Tibial nerve (tissue), 4 donors: ENCODE measurements around the gene URGCP. TPM values are rescaled to one million over a fixed set of nuclear protein-coding genes. Genes with fewer than 3 reads are reported as not detected.

Experiments used
- DNase-seq, 2 donors: peaks; one replicate each; pipeline ENCODE4 v3.0.0-alpha.2; 2019; ENCODE audit warnings: low spot score in 2 of 2
- H3K27ac ChIP-seq, 4 donors: fragments of 200-600 bp; sonication (generic) in 3 of 4; one replicate each; pipeline ENCODE4 v1.5.1; 2017 to 2019; ENCODE audit warnings: mild to moderate bottlenecking in 1 of 4
- H3K27me3 ChIP-seq, 2 donors: fragments of 200-600 bp; sonication (generic) in 1 of 2; one replicate each; pipeline versions ENCODE4 v1.5.1 to v1.6.0; 2017 to 2019
- H3K36me3 ChIP-seq, 3 donors: fragments of 200-600 bp; sonication (generic); one replicate each; pipeline ENCODE4 v1.5.1; 2018 to 2019
- H3K4me1 ChIP-seq, 4 donors: fragments of 200-600 bp; sonication (generic) in 3 of 4; one replicate each; pipeline ENCODE4 v1.5.1; 2017 to 2019
- H3K4me3 ChIP-seq, 4 donors: fragments of 200-600 bp; sonication (generic) in 3 of 4; one replicate each; pipeline ENCODE4 v1.5.1; 2017 to 2019; ENCODE audit warnings: mild to moderate bottlenecking in 1 of 4, moderate library complexity in 1 of 4
- H3K9me3 ChIP-seq, 4 donors: fragments of 200-600 bp; sonication (generic) in 3 of 4; one replicate each; pipeline ENCODE4 v1.5.1; 2017 to 2019
- CTCF ChIP-seq, 5 experiments: fragments of 200-600 bp in 3 of 5; fragments of 450-650 bp in 2 of 5; sonication (generic) in 3 of 5; IDR thresholded peaks; one replicate each; pipeline ENCODE4 v1.5.1; 2016 to 2019; ENCODE audit warnings: antibody characterized with exemption in 5 of 5, mild to moderate bottlenecking in 3 of 5, moderate library complexity in 2 of 5
- EP300 ChIP-seq, 2 donors: sonication (generic); formaldehyde crosslinking; IDR thresholded peaks; one replicate each; pipeline ENCODE4 v1.6.1; 2017; ENCODE audit warnings: antibody characterized with exemption in 2 of 2, mild to moderate bottlenecking in 1 of 2
- POLR2A ChIP-seq, 2 donors: fragments of 450-650 bp; IDR thresholded peaks; one replicate each; pipeline ENCODE4 v1.6.1; 2017; ENCODE audit warnings: antibody characterized with exemption in 2 of 2, mild to moderate bottlenecking in 2 of 2, moderate library complexity in 2 of 2
- WGBS, 2 donors: methylation state at CpG; one replicate each; pipeline ENCODE4 v1.1.5; 2018; 5-methylcytosine and 5-hydroxymethylcytosine counted together
- total RNA-seq, 4 donors: library from RNA; depleted of rRNA; stranded (reverse); fragments of >200 nt; gene quantifications; one replicate each; pipeline ENCODE4 v1.1.0, GENCODE V29; 2016

The URGCP gene
- total RNA-seq, 4 donors from 2014 or later = 25.7 to 32.0 (median 28.8) TPM

DNA sequence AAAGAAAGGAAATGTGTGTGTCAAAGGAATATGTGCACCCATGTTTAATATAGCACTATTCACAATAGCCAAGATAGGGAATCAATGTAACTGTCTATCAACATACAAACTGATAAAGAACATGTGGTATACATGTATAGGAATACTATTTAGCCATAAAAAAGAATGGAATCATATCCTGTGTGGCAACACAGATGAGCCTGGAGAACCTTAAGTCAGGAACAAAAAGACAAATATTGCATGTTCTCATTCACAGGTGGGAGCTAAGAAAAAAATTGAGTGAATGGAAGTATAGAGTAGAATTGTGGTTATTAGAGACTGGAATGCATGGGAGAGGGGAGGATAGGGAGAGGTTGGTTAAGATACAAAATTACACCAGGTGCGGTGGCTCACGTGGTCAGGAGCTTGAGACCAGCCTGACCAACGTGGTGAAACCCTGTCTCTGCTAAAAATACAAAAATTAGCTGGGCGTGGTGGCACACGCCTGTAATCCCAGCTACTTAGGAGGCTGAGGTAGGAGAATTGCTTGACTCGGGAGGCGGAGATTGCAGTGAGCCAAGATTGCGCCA lies 10.5 kb downstream of the URGCP start:
- H3K27ac ChIP-seq = no peak overlapping the region
- TF ChIP-seq POLR2A (IDR thresholded peaks at IDR 0.05) (no peak), EP300 (IDR thresholded peaks at IDR 0.05) (no peak), CTCF (IDR thresholded peaks at IDR 0.05) (no peak)
- H3K4me1 ChIP-seq = peaks cover 0 to 20% (median 0%) of the 10 kb centered on the region in 4 donors
- H3K4me3 ChIP-seq = no peak overlapping the region
- WGBS, 2 donors = 92 to 93% methylated on average over 8 of the region's 8 CpGs
- no peaks in the 10 kb centered on the region for H3K9me3 ChIP-seq
- H3K36me3 ChIP-seq = peaks cover 0 to 5% (median 0%) of the 10 kb centered on the region in 3 donors
- no peaks in the 10 kb centered on the region for H3K27me3 ChIP-seq
- no peak for DNase-seq

GRCh38 chr7:43891069-43891955 lies 15.1 kb downstream of the URGCP start:
- Histone ChIP-seq H3K9me3 (no peaks in the 10 kb centered on the region), H3K27me3 (no peaks in the 10 kb centered on the region), H3K4me3 (no peak overlapping the region), H3K4me1 (peaks cover 0 to 31% (median 0%) of the 10 kb centered on the region in 4 donors), H3K36me3 (peaks cover 0 to 16% (median 0%) of the 10 kb centered on the region in 3 donors), H3K27ac (no peak overlapping the region)
- no peak for DNase-seq
- WGBS, 2 donors = 84 to 86% methylated on average over 12 of the region's 12 CpGs
- TF ChIP-seq POLR2A (IDR thresholded peaks at IDR 0.05) = no peak
- TF ChIP-seq EP300 (IDR thresholded peaks at IDR 0.05) = no peak
- TF ChIP-seq CTCF (IDR thresholded peaks at IDR 0.05) = no peak

GRCh38 chr7:43890468-43890867 lies 15.9 kb downstream of the URGCP start:
- Histone ChIP-seq H3K36me3 (peaks cover 0 to 25% (median 0%) of the 10 kb centered on the region in 3 donors), H3K4me1 (peaks cover 0 to 31% (median 0%) of the 10 kb centered on the region in 4 donors), H3K9me3 (no peaks in the 10 kb centered on the region), H3K27ac (no peak overlapping the region), H3K4me3 (no peak overlapping the region), H3K27me3 (no peaks in the 10 kb centered on the region)
- no peak for DNase-seq
- no peak for TF ChIP-seq EP300 (IDR thresholded peaks at IDR 0.05)
- TF ChIP-seq POLR2A (IDR thresholded peaks at IDR 0.05) = no peak
- TF ChIP-seq CTCF (IDR thresholded peaks at IDR 0.05) = no peak
- WGBS, 2 donors = 95% methylated on average over 6 of the region's 6 CpGs

DNA sequence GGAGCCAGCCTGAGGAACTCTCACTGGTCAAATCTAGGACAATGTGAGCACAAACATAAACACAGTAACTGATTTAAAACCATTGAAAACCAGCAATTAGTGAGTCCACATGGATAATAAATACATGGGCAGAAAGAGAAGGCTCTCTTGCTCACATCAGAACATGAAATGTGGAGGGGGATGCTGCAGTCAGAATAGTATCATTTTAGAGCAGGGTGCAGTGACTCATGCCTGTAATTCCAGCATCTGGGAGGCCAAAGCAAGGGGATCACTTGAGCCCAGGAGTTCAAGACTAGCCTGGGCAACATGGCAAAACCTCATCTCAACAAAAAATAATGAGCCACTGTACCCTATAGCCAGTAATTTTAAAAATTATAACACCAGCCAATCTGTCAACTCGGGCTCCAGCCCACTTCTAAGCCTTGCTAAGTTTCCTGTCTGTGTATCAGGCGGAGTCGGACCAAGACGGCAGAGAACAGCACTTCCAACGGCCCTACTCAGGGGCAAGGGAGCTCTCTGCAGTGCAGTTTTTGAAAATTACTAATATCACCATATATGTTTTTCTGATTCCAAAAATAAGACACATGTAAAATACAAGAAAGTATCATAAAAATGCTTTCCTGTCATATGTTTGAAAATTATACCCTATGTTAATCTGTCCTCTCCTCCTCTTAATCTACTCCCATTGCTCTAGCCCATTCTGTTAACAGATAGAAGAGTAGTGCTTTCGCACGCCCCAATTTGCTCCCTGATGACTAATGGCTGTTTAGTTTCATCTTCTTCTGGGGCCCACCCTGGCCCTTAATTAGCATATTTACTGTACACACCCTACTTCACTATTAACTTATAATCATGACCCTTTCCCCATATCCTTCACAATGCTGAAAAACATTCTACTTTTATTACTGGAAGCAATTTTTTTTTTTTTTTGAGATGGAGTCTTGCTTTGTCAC lies 17.1 kb downstream of the URGCP start:
- DNase-seq = no peak
- no peaks in the 10 kb centered on the region for H3K9me3 ChIP-seq
- peaks cover 0 to 32% (median 0%) of the 10 kb centered on the region in 3 donors for H3K36me3 ChIP-seq
- H3K4me3 ChIP-seq = no peak overlapping the region
- H3K4me1 ChIP-seq = peaks cover 0 to 31% (median 0%) of the 10 kb centered on the region in 4 donors
- 80 to 82% methylated on average over 7 of the region's 7 CpGs for WGBS, 2 donors
- no peak overlapping the region for H3K27ac ChIP-seq
- no peaks in the 10 kb centered on the region for H3K27me3 ChIP-seq
- TF ChIP-seq EP300 (IDR thresholded peaks at IDR 0.05) (no peak), POLR2A (IDR thresholded peaks at IDR 0.05) (no peak), CTCF (IDR thresholded peaks at IDR 0.05) (no peak)
